ENCODE results near the gene YEATS2. TPM values are rescaled to one million over a fixed set of nuclear protein-coding genes. Genes with fewer than 3 reads are reported as not detected.

YEATS2 gene
- total and polyA plus RNA-seq, 2 donors (not counting 3 experiments of a cell fraction or from before 2014, with no cell fraction given) = 30.2 to 59.9 TPM

DNA sequence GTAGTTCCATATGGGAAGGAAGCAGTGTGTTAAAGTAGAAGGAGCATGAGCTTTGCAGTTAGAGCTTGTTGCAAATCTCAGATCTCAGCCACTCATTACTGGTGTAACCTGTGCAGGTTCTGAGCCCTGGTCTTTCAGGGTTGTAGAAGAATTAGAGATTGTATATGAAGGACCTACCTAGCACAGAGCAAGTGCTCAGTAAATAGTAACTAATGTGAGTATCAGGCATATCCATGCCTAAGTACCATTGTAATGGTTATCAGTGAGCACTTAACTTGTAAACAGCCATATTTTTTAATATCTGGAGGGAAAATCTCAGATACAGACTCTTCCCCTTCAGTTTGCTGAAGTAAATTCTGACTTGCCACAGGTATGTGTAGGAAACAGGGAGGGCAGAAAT lies 68.5 kb downstream of the YEATS2 start:
- H2AFZ ChIP-seq (ENCODE audit: low read depth, low read length) = no peak overlapping the region
- DNase-seq (ENCODE audit: low read depth, low spot score) (peak; percentile 10), FAIRE-seq (no peak)
- peaks cover 7 to 8% of the 10 kb centered on the region in 2 experiments for H3K36me3 ChIP-seq (ENCODE audit: control insufficient read depth in 2 of 2, extremely low read depth in 1 of 2, insufficient read depth in 2 of 2, low read length in 2 of 2)
- peaks cover 3% of the 10 kb centered on the region for H4K20me1 ChIP-seq (replicated peaks; ENCODE audit: control insufficient read depth, extremely low read depth, insufficient read depth, low read length)
- ChIA-PET CTCF (interaction anchor here (0.7 to 4.8 kb wide), 17 partner anchors 8 to 582 kb away, joined by 3 to 84 read pairs (median 6); partner anchors contain the start of gene PARL), POLR2A (no interaction called here)
- H3K27me3 ChIP-seq (ENCODE audit: control insufficient read depth in 2 of 2, insufficient read depth in 2 of 2, low read length in 2 of 2) = no peaks in the 10 kb centered on the region
- H3K4me2 ChIP-seq (ENCODE audit: insufficient read depth, low read length) = no peak overlapping the region
- H3K4me3 ChIP-seq (replicated peaks in 1 of 3; ENCODE audit: insufficient read depth in 1 of 3, low read depth in 1 of 3, low read length in 3 of 3) = no peak overlapping the region
- intact Hi-C loops (cut with micrococcal nuclease) = loop anchor here (2.0 to 5.0 kb wide), 3 partner anchors 129 to 584 kb away; no protein-coding TSS in a partner anchor
- TF ChIP-seq JUN (IDR thresholded peaks at IDR 0.05; ENCODE audit: borderline replicate concordance, insufficient read depth, insufficient read length, low read depth) = no peak
- TF ChIP-seq POLR2A (IDR thresholded peaks at IDR 0.05; ENCODE audit: low read depth, low read length) = no peak
- no peak for TF ChIP-seq EZH2 (IDR thresholded peaks at IDR 0.05; ENCODE audit: borderline replicate concordance, low read depth, low read length, severe bottlenecking)
- no peak for TF ChIP-seq MYC (IDR thresholded peaks at IDR 0.05; ENCODE audit: low read depth, low read length)
- no peak for TF ChIP-seq GATA2 (IDR thresholded peaks at IDR 0.05; ENCODE audit: insufficient read depth, insufficient read length, low read depth, low read length)
- TF ChIP-seq, protein P1, sequence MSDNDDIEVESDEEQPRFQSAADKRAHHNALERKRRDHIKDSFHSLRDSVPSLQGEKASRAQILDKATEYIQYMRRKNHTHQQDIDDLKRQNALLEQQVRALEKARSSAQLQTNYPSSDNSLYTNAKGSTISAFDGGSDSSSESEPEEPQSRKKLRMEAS (IDR thresholded peaks at IDR 0.05; ENCODE audit: insufficient read depth, insufficient read length) = no peak
- TF ChIP-seq FOS (IDR thresholded peaks at IDR 0.05; ENCODE audit: borderline replicate concordance, insufficient read depth, low read length) = no peak
- no peak for TF ChIP-seq CTCF (IDR thresholded peaks at IDR 0.05; ENCODE audit: extremely low read depth in 1 of 2, insufficient read depth in 1 of 2, low read depth in 1 of 2, low read length in 2 of 2)
- TF ChIP-seq POLR2AphosphoS5 (IDR thresholded peaks at IDR 0.05; ENCODE audit: insufficient read depth, low read depth, low read length) = no peak
- H3K27ac ChIP-seq (ENCODE audit: insufficient read depth, low read depth, low read length) = no peak overlapping the region
- no peak overlapping the region for H3K9ac ChIP-seq (replicated peaks; ENCODE audit: extremely low read depth, insufficient read depth, low read length)
- BruUV-seq (replicated peaks) = no TSS peak
- no peaks in the 10 kb centered on the region for H3K9me1 ChIP-seq (replicated peaks; ENCODE audit: control insufficient read depth, extremely low read depth, insufficient read depth, low read length)
- no peaks in the 10 kb centered on the region for H3K79me2 ChIP-seq (ENCODE audit: control insufficient read depth, insufficient read depth, low read length)
- H3K9me3 ChIP-seq (replicated peaks; ENCODE audit: control insufficient read depth, insufficient read depth, low read length) = no peaks in the 10 kb centered on the region
- H3K4me1 ChIP-seq (ENCODE audit: control insufficient read depth, extremely low read depth, insufficient read depth, low read length) = peaks cover 22% of the 10 kb centered on the region
- dilution Hi-C loops (cut with MboI; ENCODE audit: extremely low pct_ligation_motif_present, low sequenced_read_pairs) = no loop called here
